ENCODE results near the gene USP8.

- no peak for TF ChIP-seq GATA3 (IDR thresholded peaks at IDR 0.05; ENCODE audit: low read depth, low read length)
- TF ChIP-seq GATA2 (IDR thresholded peaks at IDR 0.05; ENCODE audit: low read depth, low read length): no peak
Observed at GRCh38 chr15:50523851-50524251, 99.6 kb downstream of the USP8 start.

Measured in SH-SY5Y (cell line).